ENCODE results near the gene RUNX2. TPM values are rescaled to one million over a fixed set of nuclear protein-coding genes. Genes with fewer than 3 reads are reported as not detected.

The RUNX2 gene
- total RNA-seq, 3 donors from 2014 or later: 2.0 to 4.4 (median 3.4) TPM

GRCh38 chr6:45613656-45614055, 285.5 kb downstream of the RUNX2 start:
- DNase-seq: peak in 1 of 3 donors; percentile 32

GRCh38 chr6:45614488-45615285, 286.6 kb downstream of the RUNX2 start:
- H3K36me3 ChIP-seq (ENCODE audit: low read depth): no peaks in the 10 kb centered on the region
- DNase-seq (no peak), ATAC-seq (no peak)
- H3K9me3 ChIP-seq: no peaks in the 10 kb centered on the region
- intact Hi-C loops (cut with DNase I, micrococcal nuclease): no loop called here
- H3K4me3 ChIP-seq: no peak overlapping the region
- TF ChIP-seq CTCF (IDR thresholded peaks at IDR 0.05): no peak
- peaks cover 15% of the 10 kb centered on the region for H3K4me1 ChIP-seq (ENCODE audit: low read depth)

More at GRCh38 chr6:45613656-45614055, 285.5 kb downstream of the RUNX2 start:
- no peaks in the 10 kb centered on the region for H3K36me3 ChIP-seq (ENCODE audit: low read depth)
- peak; percentile 41 for ATAC-seq
- H3K9me3 ChIP-seq: no peaks in the 10 kb centered on the region
- TF ChIP-seq CTCF (IDR thresholded peaks at IDR 0.05): no peak
- peaks cover 15% of the 10 kb centered on the region for H3K4me1 ChIP-seq (ENCODE audit: low read depth)
- no peak overlapping the region for H3K4me3 ChIP-seq
- intact Hi-C loops (cut with DNase I, micrococcal nuclease): no loop called here

- DNase-seq (no peak), ATAC-seq (no peak)
- TF ChIP-seq CTCF (IDR thresholded peaks at IDR 0.05): no peak
- Histone ChIP-seq H3K9me3 (no peaks in the 10 kb centered on the region), H3K4me3 (no peak overlapping the region), H3K4me1 (ENCODE audit: low read depth) (peaks cover 7% of the 10 kb centered on the region), H3K36me3 (ENCODE audit: low read depth) (no peaks in the 10 kb centered on the region)
- intact Hi-C loops (cut with DNase I, micrococcal nuclease): no loop called here
Observed at GRCh38 chr6:45616209-45616608, 288.1 kb downstream of the RUNX2 start.

- Histone ChIP-seq H3K9me3 (no peaks in the 10 kb centered on the region), H3K4me3 (no peak overlapping the region), H3K36me3 (ENCODE audit: low read depth) (no peaks in the 10 kb centered on the region), H3K4me1 (ENCODE audit: low read depth) (no peaks in the 10 kb centered on the region)
- DNase-seq: no peak
- no peak for TF ChIP-seq CTCF (IDR thresholded peaks at IDR 0.05)
- peak; percentile 16 for ATAC-seq
- intact Hi-C loops (cut with DNase I, micrococcal nuclease): no loop called here
Observed at GRCh38 chr6:45617441-45617840, 289.3 kb downstream of the RUNX2 start.

- Histone ChIP-seq H3K4me1 (ENCODE audit: low read depth) (no peaks in the 10 kb centered on the region), H3K9me3 (no peaks in the 10 kb centered on the region), H3K36me3 (ENCODE audit: low read depth) (no peaks in the 10 kb centered on the region), H3K4me3 (no peak overlapping the region)
- no peak for ATAC-seq
- DNase-seq: no peak
- no peak for TF ChIP-seq CTCF (IDR thresholded peaks at IDR 0.05)
- intact Hi-C loops (cut with DNase I, micrococcal nuclease): no loop called here
Observed at GRCh38 chr6:45618259-45618658, 290.1 kb downstream of the RUNX2 start.
